GM18498 (cell line): Measurements from ENCODE around the gene CDYL.
"Not testable (repeated sequence)": the region's sequence is repeated elsewhere in the genome, so short reads cannot be mapped to it uniquely, and the experiment has no call there.

Experiments
- ATAC-seq: cut with Tn5 transposase; IDR thresholded peaks from one replicate; pipeline ENCODE4 v1.9.1; 2021; ENCODE audit warnings: mild to moderate bottlenecking, moderate library complexity; ENCODE audit not compliant: unreplicated experiment

The CDYL gene

GRCh38 chr6:4840169-4840568, 64.0 kb downstream of the CDYL start:
- no peak for ATAC-seq

DNA sequence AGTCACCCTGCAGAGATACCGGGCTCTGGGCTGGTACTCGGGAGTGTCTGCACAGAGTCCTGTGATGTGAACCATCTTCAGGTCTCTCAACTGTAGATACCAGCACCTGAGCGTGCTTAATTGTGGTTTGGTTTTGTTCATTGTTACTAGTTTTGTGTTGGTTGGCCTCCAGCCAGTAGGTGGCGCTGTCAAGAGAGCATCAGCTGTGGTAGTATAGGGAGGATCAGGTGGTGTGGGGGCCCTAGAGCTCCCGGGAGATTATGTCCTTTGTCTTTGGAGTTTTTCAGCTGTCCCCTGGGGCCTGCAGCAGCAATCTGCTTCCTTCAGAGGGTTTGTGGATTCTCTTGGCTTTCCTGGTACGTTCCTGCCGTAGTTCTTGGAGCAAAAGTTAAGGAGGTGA, 67.9 kb downstream of the CDYL start:
- no peak for ATAC-seq

DNA sequence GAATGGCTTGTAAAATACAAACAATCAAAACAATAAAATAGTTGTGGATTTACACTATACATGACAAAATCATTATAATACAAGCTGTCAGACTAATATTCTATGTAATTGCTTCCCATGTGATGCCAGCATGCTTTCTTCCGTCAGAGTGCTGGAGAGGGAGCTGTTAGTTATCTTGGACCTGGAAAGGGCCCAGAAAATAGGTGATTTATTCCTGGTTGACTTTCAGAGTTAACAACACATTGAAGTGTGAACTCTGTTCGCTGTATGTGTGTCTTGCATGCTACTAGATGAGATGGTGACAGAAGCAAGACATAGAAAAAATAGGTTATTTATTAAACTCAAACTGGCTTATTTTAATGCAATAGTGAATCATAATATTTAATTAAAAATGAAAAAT, 70.2 kb downstream of the CDYL start:
- ATAC-seq, result no peak

DNA sequence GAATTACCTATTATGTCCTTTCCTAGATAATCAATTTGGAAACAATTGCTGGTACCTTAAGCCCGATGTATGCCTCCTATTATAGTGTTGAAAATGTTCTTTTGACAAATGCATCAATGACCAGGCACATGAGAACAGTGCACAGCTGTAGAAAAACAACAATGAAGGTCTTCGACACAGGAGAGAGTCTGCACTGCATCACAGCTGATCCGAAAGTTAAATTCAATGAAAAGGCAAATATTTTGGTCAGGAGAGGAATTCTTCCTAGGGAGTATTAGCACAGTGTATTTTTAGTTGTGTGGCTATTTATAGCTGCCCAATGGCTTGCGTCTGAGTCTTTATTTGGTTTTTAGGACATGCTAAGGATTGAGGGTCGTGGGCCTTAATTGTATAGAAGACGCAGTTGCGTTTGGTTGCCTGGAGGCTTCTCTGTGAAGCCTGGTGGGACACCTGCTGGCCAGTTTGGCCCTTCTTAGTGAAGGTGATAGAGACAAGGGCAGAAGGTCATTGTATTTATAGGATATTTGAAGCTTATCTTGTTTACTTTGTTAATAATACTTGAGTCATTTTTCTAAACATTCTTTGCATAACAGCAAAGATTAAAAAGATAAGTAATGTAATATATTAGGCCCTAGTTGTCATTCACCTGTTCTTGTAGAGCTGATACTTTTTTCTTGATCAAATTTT, 72.3 kb downstream of the CDYL start:
- ATAC-seq, result no peak

GRCh38 chr6:4849226-4850022, 73.2 kb downstream of the CDYL start:
- no peak for ATAC-seq

GRCh38 chr6:4851035-4851434, 74.8 kb downstream of the CDYL start:
- ATAC-seq, result no peak

DNA sequence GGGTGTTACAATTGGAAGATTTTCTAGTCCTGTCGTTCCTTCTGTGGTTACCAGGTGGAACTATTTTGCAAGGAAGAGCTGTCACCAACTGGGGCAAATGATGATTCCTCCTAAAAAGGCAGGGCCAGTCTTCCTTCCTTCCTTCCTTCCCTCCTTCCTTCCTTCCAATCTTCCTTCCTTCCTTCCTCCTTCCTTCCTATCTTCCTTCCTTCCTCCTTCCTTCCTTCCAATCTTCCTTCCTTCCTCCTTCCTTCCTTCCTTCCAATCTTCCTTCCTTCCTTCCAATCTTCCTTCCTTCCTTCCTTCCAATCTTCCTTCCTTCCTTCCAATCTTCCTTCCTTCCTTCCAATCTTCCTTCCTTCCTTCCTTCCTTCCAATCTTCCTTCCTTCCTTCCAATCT, 76.0 kb downstream of the CDYL start:
- not testable (repeated sequence) for ATAC-seq

GRCh38 chr6:4852938-4853337, 76.7 kb downstream of the CDYL start:
- no peak for ATAC-seq

DNA sequence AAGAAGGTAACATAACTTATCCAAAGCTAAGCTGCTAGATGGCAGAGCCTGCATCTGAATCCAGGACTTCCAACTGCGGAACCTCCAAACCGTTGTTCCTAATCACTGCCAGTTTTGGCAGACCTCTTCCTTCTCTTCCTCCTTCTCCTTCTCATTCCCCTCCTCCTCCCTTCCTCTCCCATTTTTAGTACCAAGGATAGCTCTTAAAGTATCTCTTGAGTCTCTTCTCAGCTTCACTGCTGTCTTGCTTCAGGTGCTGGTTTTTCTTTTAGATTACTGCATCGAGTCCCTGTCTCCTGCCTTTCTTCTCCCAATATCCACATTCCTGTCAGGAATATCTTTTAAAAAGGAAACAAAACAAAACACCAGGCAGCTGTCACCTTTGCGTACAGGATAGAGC, 77.1 kb downstream of the CDYL start:
- ATAC-seq, result no peak

- ATAC-seq, result no peak
Observed at GRCh38 chr6:4853782-4854511, 77.7 kb downstream of the CDYL start.

DNA sequence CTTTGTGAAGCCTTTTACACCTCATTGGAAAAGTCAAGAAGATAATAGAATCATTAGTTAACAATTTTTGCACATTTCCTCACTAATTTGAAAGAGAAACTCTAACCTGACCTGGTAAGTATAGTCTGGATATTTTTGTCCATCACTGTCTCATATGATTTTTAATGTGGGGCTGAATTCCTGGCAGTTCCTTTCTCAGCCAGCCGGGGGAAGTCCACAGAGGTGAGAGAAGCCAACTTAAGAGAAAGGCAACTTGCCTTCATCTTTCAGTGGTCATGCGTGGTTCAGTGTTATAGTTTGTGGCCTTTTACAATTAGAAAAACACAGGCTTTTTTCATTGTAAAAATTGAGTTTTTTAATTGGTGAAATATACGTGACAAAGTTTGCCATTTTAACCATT, 80.6 kb downstream of the CDYL start:
- ATAC-seq, result no peak

GRCh38 chr6:4858194-4859015, 82.2 kb downstream of the CDYL start:
- no peak for ATAC-seq

DNA sequence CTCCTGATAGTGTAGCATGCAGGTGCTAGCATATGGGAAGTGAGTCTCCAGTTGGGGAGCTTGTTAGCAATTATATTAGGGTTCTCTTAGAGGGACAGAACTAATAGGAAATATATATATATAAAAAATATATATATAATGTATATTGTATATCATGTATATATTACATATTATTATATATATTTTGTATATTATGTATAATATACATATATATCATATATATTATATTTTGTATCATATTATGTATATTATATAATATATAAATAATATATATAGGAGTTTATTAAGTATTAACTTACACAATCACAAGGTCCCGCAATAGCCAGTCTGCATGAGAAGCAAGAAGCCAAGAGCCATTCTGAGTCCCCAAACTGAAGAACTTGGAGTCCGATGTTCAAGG, 84.2 kb downstream of the CDYL start:
- no peak for ATAC-seq

- no peak for ATAC-seq
Observed at GRCh38 chr6:4861564-4861963, 85.4 kb downstream of the CDYL start.

- no peak for ATAC-seq
Observed at GRCh38 chr6:4864519-4864918, 88.3 kb downstream of the CDYL start.

DNA sequence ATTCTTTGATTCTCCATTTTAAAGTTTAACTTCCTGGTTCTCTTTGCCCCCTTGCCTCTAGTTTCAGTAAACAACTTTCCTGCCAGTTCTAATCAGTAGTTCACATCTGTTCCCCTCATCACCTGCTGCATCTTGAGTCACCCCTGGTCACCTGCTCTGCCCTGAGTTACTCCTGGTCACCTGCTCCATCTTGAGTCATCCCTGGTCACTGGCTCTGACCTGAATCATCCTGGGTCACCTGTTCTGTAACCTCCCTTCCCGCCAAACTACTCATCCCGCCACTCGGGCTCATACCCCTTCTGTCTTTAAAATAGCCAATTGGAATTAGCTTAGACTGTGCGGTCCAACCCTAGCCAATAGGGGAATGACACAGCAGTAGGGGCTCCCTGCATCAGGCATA, 88.8 kb downstream of the CDYL start:
- not testable (repeated sequence) for ATAC-seq

DNA sequence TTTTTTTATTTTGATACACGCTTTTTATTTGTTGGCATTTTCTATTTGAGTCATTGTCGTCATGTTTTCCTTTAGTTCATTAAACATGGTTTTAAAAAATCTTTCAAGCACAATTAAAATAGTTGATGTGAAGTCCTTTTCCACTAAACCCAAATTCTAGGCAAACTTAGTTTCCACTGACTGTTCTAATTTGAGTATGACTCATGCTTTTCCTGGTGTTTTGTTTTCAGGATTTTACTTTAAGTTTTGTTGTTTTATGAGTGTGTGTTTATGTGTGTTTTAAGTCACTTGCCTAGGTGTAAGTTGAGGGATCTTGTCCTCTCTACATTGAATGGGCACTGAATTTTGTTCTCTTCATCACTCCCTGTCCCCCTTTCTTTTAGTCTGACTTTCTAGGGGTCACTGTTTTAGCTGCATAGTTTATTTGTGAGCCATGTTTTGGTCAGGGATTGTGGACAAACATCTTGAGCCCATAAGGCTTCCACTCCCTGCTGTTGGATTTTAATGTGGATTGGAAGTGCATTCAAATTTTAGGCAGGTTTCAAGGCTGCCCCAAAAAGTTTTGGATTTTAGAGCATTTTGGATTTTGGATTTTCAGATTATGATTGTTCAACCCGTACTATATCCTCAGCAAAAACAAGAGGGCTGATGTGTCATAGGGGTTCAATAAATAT, 94.8 kb downstream of the CDYL start:
- no peak for ATAC-seq

DNA sequence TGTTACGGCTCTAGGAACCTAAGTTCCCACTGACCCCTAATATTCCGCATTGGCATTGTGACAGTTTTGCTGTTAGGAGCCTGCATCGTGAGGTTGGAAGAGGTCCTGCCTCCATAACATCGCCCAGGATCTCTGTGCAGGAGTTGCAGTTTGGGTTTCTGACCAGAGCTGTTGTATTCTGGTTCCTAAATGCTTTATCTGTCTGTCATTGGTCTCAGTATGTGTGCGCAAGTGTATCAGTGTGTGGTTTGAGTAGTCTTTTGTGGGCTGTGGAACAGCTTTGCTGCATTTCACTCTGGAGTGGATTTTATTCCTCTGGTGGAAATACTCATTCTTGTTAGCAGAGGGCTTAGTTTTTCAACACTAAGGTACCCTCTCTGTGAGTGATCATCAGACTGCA, 95.6 kb downstream of the CDYL start:
- no peak for ATAC-seq

DNA sequence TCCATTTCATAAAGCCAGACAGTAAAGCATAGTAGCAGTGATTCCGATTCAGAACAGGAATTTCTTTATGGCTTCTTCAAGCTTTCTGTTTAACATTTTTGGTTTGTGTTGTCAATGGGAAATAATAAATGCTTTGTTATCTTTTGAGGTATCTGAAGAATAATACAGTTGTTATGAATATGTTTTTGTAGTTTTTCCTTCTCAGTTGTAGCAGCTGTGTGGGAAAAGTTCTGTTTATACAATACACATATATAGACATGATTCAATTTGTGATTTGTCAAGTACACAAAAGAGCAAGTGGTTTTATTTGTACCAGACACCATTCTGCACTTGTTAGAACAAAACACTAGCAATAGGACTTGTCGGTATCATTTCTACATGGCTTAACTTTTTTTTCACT, 96.6 kb downstream of the CDYL start:
- ATAC-seq, result no peak

DNA sequence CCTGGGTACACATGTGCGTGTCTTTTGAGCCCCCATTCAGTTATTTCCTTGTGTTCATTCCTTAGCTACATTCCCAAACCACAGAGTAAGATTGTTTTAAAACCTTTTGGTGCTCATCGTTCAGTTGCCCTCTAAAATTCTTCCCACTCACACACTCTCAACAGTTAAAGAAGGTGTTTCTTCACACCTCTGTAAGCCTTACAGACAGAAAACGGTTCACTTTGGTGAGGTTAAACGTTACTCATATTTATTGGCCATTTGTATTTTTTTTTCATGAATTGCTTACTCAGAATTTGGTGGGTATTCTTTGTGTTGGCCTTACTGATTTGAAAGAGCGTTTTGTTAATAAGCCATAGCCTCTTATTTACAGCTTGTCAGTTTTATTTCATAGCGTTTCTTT, 97.7 kb downstream of the CDYL start:
- ATAC-seq, result no peak
